PC-9 (cell line): ENCODE data around the gene PBX1. TPM values are rescaled to one million over a fixed set of nuclear protein-coding genes. Genes with fewer than 3 reads are reported as not detected.
A peak's percentile ranks its signal among the peaks of the same experiment; 100 is the strongest.

Experiments
- BruUV-seq: library from RNA; stranded (reverse); fragments of 400-500 nt; replicated peaks from 2 replicates; lab custom pipeline; 2021; lab: Mats Ljungman, UMichigan
- CTCF ChIA-PET: fragments of 300-600 bp; sonication (Branson Sonifier 250); formaldehyde crosslinking; loops from one replicate; lab custom pipeline; 2022; ENCODE audit warnings: antibody characterized with exemption; lab: Charles Lee
- POLR2A ChIA-PET: fragments of 300-600 bp; sonication (Branson Sonifier 250); formaldehyde crosslinking; loops from one replicate; lab custom pipeline; 2022; ENCODE audit warnings: antibody characterized with exemption; ENCODE audit not compliant: unreplicated experiment; lab: Charles Lee
- DNase-seq, 2 experiments: peaks; one replicate each; pipeline versions ENCODE4 v3.0.0 to v3.0.0-alpha.2; 2015 to 2022; ENCODE audit warnings: mixed read lengths in 1 of 2
- H2AFZ ChIP-seq: fragments of 200-600 bp; sonication (generic); 2 replicates; pipeline ENCODE4 v1.8.1; 2017; ENCODE audit warnings: antibody characterized with exemption
- H3F3A ChIP-seq: fragments of 200-600 bp; sonication (generic); 2 replicates; pipeline ENCODE4 v1.8.1; 2017; ENCODE audit warnings: antibody characterized with exemption, mild to moderate bottlenecking, low read depth; ENCODE audit not compliant: insufficient read depth
- H3K27ac ChIP-seq: fragments of 200-600 bp; sonication (generic); 2 replicates; pipeline ENCODE4 v1.6.1; 2016; ENCODE audit warnings: mixed run types
- H3K27me3 ChIP-seq: fragments of 200-600 bp; sonication (generic); 2 replicates; pipeline ENCODE4 v1.6.1; 2016; ENCODE audit warnings: low read depth, mixed run types; ENCODE audit not compliant: insufficient read depth
- H3K36me3 ChIP-seq: fragments of 200-600 bp; sonication (generic); 2 replicates; pipeline ENCODE4 v1.6.1; 2016; ENCODE audit warnings: low read depth, mixed run types
- H3K4me1 ChIP-seq: fragments of 200-600 bp; sonication (generic); replicated peaks from 2 replicates; pipeline ENCODE4 v1.6.1; 2016; ENCODE audit warnings: mixed run types; ENCODE audit not compliant: insufficient read depth
- H3K4me2 ChIP-seq: fragments of 200-600 bp; sonication (generic); 2 replicates; pipeline ENCODE4 v1.6.1; 2017; ENCODE audit warnings: mixed run types
- H3K4me3 ChIP-seq: fragments of 200-600 bp; sonication (generic); 2 replicates; pipeline ENCODE4 v1.6.1; 2016; ENCODE audit warnings: mixed run types
- H3K79me2 ChIP-seq: fragments of 200-600 bp; sonication (generic); 2 replicates; pipeline ENCODE4 v1.6.1; 2017; ENCODE audit warnings: low read depth, mixed run types
- H3K9me2 ChIP-seq: fragments of 200-600 bp; sonication (generic); 2 replicates; pipeline ENCODE4 v1.8.1; 2017; ENCODE audit warnings: mild to moderate bottlenecking; ENCODE audit not compliant: insufficient read depth
- H3K9me3 ChIP-seq: fragments of 200-600 bp; sonication (generic); 2 replicates; pipeline ENCODE4 v1.8.1; 2016; ENCODE audit warnings: low read depth; ENCODE audit not compliant: insufficient read depth
- H4K20me1 ChIP-seq: fragments of 200-600 bp; sonication (generic); 2 replicates; pipeline ENCODE4 v1.8.1; 2017; ENCODE audit not compliant: insufficient read depth
- EZH2 ChIP-seq: fragments of 200-600 bp; sonication (generic); IDR thresholded peaks from 2 replicates; pipeline ENCODE4 v1.8.0; 2017; ENCODE audit warnings: antibody characterized with exemption, low read depth
- intact Hi-C: fragments of 100-400 bp; cut with micrococcal nuclease; formaldehyde crosslinking; loops from one replicate; pipeline ENCODE4 v1.10.0; 2022; ENCODE audit not compliant: unreplicated experiment
- total RNA-seq: library from RNA; stranded (reverse); gene quantifications from 2 replicates; pipeline ENCODE4 v1.2.3, GENCODE V29; 2021
- TF ChIP-seq, protein P1 (sequence below): fragments of 200-600 bp; sonication (generic); conservative IDR thresholded peaks from 2 replicates; pipeline ENCODE4 v1.6.1; 2017; ENCODE audit warnings: mixed run types, antibody characterized with exemption, mild to moderate bottlenecking, moderate library complexity

Gene PBX1
- total RNA-seq, 1 experiment from 2014 or later, result 57.7 TPM

DNA sequence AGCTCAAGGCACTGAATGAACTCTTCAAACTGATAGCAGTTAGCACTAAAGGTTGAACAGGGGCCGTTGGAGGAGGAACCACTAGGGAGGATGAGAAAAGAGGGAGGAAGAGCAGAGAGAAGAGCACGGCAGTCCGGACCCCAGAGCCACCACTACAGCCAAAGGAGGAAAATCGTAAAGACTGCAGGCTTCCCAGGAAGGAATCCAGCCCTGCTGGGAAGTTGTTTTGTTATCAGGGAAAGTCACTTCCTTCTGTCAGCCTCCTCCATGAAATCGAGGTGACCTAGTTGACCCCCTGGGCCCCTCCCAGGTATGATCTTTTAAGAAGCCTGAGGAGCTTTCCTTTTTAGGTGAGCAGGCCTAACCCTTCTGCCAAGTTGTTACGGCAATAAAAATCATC, 88.2 kb downstream of the PBX1 start:
- H3K27ac ChIP-seq, result peak overlapping the region; percentile 98
- POLR2A ChIA-PET, result interaction anchor here (0.6 kb wide), 1 partner anchor 10 kb away, joined by 5 read pairs; no protein-coding TSS in a partner anchor
- H3K9me2 ChIP-seq, result no peaks in the 10 kb centered on the region
- peaks cover 57% of the 10 kb centered on the region for H3F3A ChIP-seq
- H3K27me3 ChIP-seq, result no peaks in the 10 kb centered on the region
- peaks cover 47% of the 10 kb centered on the region for H3K79me2 ChIP-seq
- TF ChIP-seq, protein P1, sequence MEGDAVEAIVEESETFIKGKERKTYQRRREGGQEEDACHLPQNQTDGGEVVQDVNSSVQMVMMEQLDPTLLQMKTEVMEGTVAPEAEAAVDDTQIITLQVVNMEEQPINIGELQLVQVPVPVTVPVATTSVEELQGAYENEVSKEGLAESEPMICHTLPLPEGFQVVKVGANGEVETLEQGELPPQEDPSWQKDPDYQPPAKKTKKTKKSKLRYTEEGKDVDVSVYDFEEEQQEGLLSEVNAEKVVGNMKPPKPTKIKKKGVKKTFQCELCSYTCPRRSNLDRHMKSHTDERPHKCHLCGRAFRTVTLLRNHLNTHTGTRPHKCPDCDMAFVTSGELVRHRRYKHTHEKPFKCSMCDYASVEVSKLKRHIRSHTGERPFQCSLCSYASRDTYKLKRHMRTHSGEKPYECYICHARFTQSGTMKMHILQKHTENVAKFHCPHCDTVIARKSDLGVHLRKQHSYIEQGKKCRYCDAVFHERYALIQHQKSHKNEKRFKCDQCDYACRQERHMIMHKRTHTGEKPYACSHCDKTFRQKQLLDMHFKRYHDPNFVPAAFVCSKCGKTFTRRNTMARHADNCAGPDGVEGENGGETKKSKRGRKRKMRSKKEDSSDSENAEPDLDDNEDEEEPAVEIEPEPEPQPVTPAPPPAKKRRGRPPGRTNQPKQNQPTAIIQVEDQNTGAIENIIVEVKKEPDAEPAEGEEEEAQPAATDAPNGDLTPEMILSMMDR, result no peak
- no peak for TF ChIP-seq EZH2
- no peak overlapping the region for H3K4me3 ChIP-seq
- DNase-seq, result peak in 1 of 2 experiments; percentile 39
- 0 out of 2 replicates have a peak, but pooled peaks cover 10% of the 10 kb centered on the region for H3K36me3 ChIP-seq
- peak overlapping the region; percentile 69 for H3K4me2 ChIP-seq
- H3K4me1 ChIP-seq, result peaks cover 85% of the 10 kb centered on the region
- intact Hi-C loops, result loop anchor here (5.0 kb wide), 1 partner anchor 100 kb away; no protein-coding TSS in a partner anchor
- H4K20me1 ChIP-seq, result no peaks in the 10 kb centered on the region
- no peak overlapping the region for H2AFZ ChIP-seq
- CTCF ChIA-PET, result interaction anchor here (0.6 kb wide), 1 partner anchor 140 kb away, joined by 5 read pairs; no protein-coding TSS in a partner anchor
- H3K9me3 ChIP-seq, result no peaks in the 10 kb centered on the region
- BruUV-seq, result no TSS peak

DNA sequence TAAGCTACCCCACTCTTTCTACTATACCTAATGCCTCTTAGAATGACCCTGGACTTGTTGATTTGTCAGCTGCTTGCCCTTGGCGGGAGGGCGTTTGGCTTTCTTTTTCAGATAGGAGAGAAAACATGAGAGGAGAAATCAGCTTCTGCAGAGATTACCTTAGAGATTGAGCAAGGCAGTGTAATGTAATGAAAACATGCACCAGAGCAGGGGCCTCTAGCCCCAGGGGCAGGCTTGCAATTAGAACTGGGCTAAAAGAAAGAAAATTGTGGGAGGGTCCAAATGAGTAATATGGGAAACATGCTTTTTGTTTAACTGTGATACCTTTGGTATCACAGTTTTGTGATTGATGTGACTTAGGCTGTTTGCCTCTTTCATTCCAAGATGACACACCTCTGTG, 89.7 kb downstream of the PBX1 start:
- H3K79me2 ChIP-seq, result peaks cover 59% of the 10 kb centered on the region
- peak overlapping the region; percentile 69 for H3K4me2 ChIP-seq
- H3K4me3 ChIP-seq, result no peak overlapping the region; the same call in 1 of the 2 replicates
- CTCF ChIA-PET, result interaction anchor here (0.5 kb wide), 1 partner anchor 37 kb away, joined by 4 read pairs; no protein-coding TSS in a partner anchor
- intact Hi-C loops, result loop anchor here (1.0 to 5.0 kb wide), 4 partner anchors 12 to 123 kb away; no protein-coding TSS in a partner anchor
- DNase-seq, result peak; percentile 77 to 97
- peaks cover 56% of the 10 kb centered on the region for H3F3A ChIP-seq
- TF ChIP-seq, protein P1, result no peak
- TF ChIP-seq EZH2, result no peak
- H3K36me3 ChIP-seq, result 0 out of 2 replicates have a peak, but pooled peaks cover 10% of the 10 kb centered on the region
- H3K9me3 ChIP-seq, result no peaks in the 10 kb centered on the region
- peak overlapping the region; percentile 98 for H3K27ac ChIP-seq
- H4K20me1 ChIP-seq, result no peaks in the 10 kb centered on the region
- H3K9me2 ChIP-seq, result no peaks in the 10 kb centered on the region
- BruUV-seq, result no TSS peak
- no peaks in the 10 kb centered on the region for H3K27me3 ChIP-seq
- POLR2A ChIA-PET, result no interaction called here
- no peak overlapping the region for H2AFZ ChIP-seq
- peaks cover 93% of the 10 kb centered on the region for H3K4me1 ChIP-seq

DNA sequence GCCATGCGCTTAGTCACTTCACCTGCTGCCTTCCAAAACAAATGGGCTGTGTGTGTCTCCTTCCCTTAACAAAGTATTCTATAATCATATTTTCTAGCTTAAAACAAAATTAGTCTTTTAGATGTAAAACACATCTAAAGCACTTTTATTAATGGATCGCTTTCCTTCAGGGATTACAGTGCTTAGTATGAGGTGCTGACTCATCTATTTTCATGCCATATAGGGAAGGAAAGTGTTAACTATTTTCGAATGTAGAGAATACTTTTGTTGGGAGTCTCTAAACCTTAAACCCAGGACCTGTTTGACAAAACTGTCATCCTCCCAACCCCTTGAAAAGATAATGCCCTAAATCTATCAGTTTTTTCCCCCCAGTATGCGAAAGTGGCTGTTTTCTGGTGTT, 90.2 kb downstream of the PBX1 start:
- H3K4me2 ChIP-seq, result peak overlapping the region; percentile 69

More for the DNA sequence above, 90.2 kb downstream of the PBX1 start:
- no peaks in the 10 kb centered on the region for H4K20me1 ChIP-seq
- no peak overlapping the region for H2AFZ ChIP-seq
- no peak for DNase-seq
- ChIA-PET POLR2A (no interaction called here), CTCF (no interaction called here)
- H3K36me3 ChIP-seq, result 0 out of 2 replicates have a peak, but pooled peaks cover 14% of the 10 kb centered on the region
- BruUV-seq, result TSS peak; percentile 44
- H3K79me2 ChIP-seq, result peaks cover 64% of the 10 kb centered on the region
- intact Hi-C loops, result loop anchor here (5.0 kb wide), 1 partner anchor 98 kb away; no protein-coding TSS in a partner anchor
- H3K27ac ChIP-seq, result peak overlapping the region; percentile 98
- no peaks in the 10 kb centered on the region for H3K9me2 ChIP-seq
- H3F3A ChIP-seq, result peaks cover 51% of the 10 kb centered on the region
- TF ChIP-seq, protein P1, result no peak
- no peak for TF ChIP-seq EZH2
- H3K9me3 ChIP-seq, result no peaks in the 10 kb centered on the region
- H3K27me3 ChIP-seq, result no peaks in the 10 kb centered on the region
- peaks cover 88% of the 10 kb centered on the region for H3K4me1 ChIP-seq
- no peak overlapping the region for H3K4me3 ChIP-seq
